AG04449 (cell line): ENCODE data around the gene SYTL3.

Source experiments
- CTCF ChIA-PET: fragments of 350-600 bp; formaldehyde crosslinking; extraction: SDS; loops from one replicate; lab custom pipeline; 2021; ENCODE audit warnings: antibody characterized with exemption; lab: Yijun Ruan, JAX
- POLR2A ChIA-PET: fragments of 400-600, 350-600 bp; formaldehyde crosslinking; extraction: SDS; loops from one replicate; lab custom pipeline; 2020; ENCODE audit warnings: antibody characterized with exemption, inconsistent platforms; lab: Yijun Ruan, JAX
- DNase-seq: peaks from one replicate; pipeline ENCODE4 v3.0.0-alpha.2; 2010; ENCODE audit warnings: low read depth, low spot score
- H3K4me3 ChIP-seq: 2 replicates; pipeline ENCODE4 v1.5.1; 2011; ENCODE audit warnings: low read depth, mild to moderate bottlenecking, control low read depth, low read length
- TF ChIP-seq, protein P1 (sequence below): IDR thresholded peaks from one replicate; pipeline ENCODE4 v1.5.1; 2011; ENCODE audit warnings: mild to moderate bottlenecking, moderate library complexity, low read length, control low read depth, inconsistent platforms; ENCODE audit not compliant: insufficient read depth; ENCODE audit errors: missing control alignments

Gene SYTL3

DNA sequence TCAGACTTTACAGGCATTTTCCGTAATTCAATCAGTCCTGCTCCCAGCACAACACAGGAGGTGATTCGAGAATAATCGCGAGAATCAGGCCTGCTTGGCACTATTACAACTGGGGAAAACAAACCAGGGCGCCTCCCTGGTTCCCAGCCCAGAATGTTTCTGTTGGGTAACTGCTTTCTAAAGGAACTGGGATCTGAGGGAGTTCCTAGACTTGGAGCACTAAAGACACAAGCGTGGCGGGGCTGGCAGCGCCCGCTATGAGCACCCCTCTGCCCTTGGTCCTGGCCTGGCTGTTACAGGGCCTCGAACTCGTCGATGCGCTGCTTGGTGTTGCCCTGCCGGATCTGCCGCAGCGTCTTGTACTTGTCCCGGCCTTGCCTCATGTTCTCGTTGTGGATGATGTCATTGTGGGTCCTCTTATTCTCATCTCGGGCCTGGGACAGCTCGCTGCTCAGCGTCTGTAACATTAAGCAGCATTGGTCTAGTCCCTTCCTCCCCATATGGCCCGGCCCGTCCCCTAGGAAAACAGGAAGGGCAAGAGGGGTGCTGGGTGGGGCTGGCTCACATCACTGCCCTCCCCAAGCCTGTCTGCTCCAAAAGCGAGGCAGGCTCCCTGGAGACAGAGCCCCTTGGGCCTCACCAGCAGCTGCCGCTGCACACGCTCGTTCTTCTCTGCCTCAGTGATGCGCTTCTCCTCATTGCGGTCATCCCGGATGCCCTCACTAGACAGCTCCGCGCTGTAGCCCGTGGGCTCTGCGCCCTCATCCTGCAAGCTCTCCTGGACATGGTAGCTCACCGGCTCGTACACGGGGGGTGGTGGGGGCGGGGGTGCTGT is 117.0 kb downstream of the SYTL3 start:
- TF ChIP-seq, protein P1, sequence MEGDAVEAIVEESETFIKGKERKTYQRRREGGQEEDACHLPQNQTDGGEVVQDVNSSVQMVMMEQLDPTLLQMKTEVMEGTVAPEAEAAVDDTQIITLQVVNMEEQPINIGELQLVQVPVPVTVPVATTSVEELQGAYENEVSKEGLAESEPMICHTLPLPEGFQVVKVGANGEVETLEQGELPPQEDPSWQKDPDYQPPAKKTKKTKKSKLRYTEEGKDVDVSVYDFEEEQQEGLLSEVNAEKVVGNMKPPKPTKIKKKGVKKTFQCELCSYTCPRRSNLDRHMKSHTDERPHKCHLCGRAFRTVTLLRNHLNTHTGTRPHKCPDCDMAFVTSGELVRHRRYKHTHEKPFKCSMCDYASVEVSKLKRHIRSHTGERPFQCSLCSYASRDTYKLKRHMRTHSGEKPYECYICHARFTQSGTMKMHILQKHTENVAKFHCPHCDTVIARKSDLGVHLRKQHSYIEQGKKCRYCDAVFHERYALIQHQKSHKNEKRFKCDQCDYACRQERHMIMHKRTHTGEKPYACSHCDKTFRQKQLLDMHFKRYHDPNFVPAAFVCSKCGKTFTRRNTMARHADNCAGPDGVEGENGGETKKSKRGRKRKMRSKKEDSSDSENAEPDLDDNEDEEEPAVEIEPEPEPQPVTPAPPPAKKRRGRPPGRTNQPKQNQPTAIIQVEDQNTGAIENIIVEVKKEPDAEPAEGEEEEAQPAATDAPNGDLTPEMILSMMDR: no peak
- H3K4me3 ChIP-seq: no peak overlapping the region
- CTCF ChIA-PET: no interaction called here
- DNase-seq: no peak
- POLR2A ChIA-PET: interaction anchor here (0.6 kb wide), 1 partner anchor 79 kb away, joined by 3 read pairs; no protein-coding TSS in a partner anchor

DNA sequence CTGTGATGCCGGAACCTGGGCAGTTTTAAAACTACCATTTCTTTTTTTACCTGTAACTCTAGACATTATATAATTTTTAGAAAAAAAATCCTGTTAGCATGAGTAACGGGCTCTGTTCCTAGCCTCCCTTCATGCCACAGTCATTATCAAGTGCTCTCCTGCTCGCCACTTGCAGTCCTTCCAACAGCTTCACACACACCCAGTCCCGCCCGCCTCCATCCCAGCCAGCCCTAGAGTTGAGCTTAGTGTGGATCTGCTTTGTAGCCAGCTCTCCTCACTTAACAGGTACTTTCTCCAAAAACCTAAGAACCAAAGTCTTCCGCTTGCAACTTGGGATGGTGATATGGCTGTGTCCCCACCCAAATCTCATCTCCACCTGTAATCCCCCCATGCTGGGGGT is 117.9 kb downstream of the SYTL3 start:
- TF ChIP-seq, protein P1: no peak
- H3K4me3 ChIP-seq: no peak overlapping the region
- no peak for DNase-seq
- CTCF ChIA-PET: no interaction called here
- POLR2A ChIA-PET: no interaction called here

DNA sequence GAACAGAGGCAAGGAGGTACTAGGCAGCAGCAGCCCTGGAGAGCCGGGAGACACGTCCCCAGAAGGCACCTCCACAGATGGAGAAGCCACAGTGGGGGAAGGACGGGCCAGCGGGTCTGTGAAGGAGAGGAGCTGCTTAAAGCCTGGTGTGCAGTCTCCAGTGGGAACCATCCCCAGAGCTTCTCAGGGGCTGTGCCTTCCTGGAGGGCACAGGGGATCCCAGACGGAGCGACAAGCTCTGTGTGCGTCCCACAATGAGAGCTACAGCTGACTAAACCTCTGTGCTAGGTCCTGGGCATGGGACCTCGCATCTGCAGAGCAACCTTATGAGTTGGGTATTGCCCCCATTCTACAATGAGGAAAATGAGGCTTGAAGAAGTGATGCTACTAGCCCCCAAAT is 118.6 kb downstream of the SYTL3 start:
- DNase-seq: no peak
- ChIA-PET CTCF (interaction anchor here (0.9 kb wide), 1 partner anchor 204 kb away, joined by 3 read pairs; no protein-coding TSS in a partner anchor), POLR2A (no interaction called here)
- H3K4me3 ChIP-seq: no peak overlapping the region
- TF ChIP-seq, protein P1: no peak

DNA sequence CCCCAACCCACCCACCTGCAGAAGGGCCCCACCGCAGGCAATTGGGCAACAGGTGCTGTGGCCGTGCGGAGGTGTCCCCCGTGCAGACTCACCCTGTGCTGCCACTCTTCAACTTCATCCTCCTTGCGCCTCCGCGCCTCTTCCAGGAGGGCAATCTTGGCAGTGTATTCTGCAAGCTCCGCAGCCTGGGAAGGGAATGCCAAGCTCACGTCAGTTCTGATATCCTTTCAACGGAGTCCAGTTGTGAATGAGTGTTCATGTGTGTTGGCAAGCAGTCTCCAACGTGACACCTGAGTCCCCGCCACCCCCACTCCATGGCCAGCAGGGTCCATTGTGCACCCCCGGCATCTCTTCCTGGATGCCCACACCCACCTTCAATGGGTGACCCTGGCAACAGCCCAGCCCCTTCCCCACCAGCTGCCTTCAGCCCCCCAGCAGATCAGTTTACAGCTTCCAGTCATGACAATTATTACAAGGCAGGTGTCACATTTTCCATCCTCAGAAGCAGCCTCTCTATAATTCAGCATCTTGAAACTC is 119.4 kb downstream of the SYTL3 start:
- no peak overlapping the region for H3K4me3 ChIP-seq
- ChIA-PET POLR2A (no interaction called here), CTCF (interaction anchor here (0.8 kb wide), 1 partner anchor 15 kb away, joined by 3 read pairs; no protein-coding TSS in a partner anchor)
- TF ChIP-seq, protein P1: no peak
- no peak for DNase-seq

DNA sequence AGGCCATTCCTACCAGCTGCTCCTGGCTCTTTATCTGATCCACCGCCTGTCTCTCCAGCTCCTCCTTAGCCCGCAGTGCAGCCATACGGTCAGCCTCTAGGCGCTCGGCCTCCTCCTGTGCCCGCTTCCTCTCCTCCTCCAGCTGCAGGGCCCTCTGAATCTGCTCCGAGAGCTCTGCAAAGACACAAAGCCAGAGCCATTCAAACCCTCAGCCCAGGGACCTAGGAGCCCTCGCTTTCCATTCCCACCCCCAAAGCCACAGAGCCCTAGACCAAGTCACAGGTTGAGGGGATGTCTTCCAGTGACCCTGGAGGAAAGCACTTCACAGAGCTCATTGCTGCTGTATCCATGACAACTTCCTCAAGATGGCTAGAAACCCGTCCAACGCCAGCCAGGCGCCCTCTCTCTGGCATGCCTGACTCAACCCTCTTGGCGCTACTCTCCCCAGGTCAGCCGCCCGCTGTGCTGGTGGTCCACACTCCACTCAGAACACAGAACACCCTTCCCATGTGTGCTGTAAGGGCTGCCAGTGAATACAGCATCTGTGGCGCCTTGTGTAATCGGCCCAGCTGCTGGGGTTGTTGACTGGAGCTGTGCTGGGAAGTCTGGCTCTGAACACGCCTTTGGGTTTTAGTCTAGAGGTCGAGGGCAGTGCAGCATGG is 120.0 kb downstream of the SYTL3 start:
- TF ChIP-seq, protein P1: no peak
- no peak overlapping the region for H3K4me3 ChIP-seq
- ChIA-PET POLR2A (no interaction called here), CTCF (interaction anchor here (0.8 kb wide), 1 partner anchor 15 kb away, joined by 3 read pairs; no protein-coding TSS in a partner anchor)
- DNase-seq: no peak
